ENCODE measurements around the gene FOXP1.

FOXP1 gene

DNA sequence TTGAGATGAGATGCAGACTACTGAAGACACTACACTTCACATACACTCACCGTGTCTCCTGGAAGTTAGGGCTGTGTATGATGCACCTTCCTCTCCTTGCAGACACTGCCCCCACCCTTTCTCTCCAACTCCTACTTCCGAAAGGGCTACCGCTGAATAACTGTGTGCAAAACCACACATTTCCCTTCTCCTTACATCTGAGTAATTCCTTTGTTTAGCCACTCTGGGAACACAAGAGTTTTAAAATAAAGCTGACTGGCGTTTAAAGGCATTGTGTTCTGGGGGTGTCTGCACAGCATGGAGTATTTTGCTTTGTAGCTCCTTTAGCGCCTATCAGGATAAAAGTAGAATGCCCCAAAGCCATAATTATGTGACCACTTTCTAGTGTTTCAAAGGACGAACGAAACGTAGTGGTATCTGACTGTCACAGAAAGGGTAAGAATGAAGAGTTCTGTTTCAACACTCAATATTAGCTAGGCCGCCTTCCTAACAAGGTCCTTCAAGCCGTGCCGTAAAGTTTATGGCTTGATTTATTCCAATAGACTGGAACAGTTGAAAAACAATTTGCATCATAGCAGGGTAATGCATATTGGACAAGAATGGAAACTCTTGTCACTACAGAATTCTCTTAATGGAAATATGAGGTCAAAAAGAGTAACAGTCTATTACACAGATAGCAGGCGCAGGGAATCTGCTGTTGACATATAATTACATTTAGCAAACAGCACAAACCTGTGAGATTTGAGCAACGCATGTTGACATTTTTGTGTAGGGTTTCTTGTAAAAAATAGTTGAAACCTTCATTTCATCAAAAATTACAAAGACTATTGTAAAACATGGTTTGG lies 619.9 kb downstream of the FOXP1 start:
- DNase-seq (ENCODE audit: low spot score): no peak

DNA sequence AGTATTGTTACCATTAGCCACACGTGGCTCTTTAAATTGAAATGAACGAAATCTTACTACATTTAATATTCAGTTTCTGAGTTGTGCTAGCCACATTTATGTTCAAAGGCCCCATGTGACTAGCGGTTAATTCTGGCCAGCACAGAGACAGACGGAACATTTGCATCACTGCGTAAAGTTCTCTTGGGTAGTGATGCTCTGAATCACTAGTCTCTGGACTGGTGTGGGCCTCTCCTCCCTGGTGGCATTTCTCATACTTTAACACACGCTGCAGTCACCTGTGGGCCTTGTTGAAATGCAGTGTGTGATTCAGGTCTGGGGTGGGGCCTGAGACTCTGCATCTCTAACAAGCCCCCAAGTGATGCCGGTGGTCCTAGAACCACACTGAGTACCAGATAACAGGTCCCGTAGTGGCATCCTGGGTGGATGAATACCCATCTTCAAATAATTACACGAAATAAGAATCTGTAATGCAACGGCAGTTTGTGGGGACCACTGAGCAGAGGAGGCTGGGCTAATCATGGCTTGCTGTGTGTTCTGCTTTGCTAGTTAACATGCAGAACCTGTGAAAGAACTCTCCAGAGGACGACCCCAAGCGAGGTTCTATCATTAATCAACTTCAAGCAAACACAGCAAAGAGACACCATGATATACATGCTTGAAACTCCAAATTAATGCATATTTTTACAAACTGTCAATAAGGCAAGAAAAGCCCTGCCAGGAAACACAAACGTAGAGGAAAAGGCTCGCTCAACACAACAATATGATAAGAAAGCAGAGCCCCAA lies 623.8 kb downstream of the FOXP1 start:
- DNase-seq (ENCODE audit: low spot score): no peak

DNA sequence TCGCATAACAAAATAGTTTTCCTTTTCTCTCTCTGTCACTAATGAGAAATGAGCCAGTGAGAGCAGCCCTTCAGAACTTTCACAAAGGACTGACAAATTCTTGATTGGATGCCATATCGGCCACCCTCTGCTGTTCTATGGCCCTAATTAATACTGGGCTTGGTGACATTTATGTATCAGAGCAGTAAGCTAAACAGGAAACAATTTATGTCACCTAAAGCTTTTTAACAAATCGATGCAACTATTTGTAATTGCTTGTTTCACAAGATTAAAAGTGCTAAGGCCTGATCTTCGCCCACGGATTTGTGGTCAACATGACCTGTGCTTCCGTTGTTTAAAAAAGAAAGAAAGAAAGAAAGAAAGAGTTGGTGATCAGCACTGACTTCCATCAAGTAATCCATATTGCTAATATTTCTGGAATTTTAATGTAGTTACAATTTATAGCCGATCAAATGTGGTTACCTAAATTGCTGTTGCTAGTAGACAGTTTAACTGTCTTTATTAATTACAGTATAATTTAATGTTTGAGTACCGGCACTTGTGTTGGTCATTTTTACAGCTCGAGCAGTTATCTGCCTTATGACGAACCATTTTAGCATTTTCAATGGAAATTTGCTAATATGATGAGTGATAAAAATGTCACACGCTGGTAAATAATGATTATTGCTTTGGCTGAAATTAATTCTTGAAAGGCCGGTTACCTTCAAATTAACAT lies 631.3 kb downstream of the FOXP1 start:
- no peak for DNase-seq (ENCODE audit: low spot score)

DNA sequence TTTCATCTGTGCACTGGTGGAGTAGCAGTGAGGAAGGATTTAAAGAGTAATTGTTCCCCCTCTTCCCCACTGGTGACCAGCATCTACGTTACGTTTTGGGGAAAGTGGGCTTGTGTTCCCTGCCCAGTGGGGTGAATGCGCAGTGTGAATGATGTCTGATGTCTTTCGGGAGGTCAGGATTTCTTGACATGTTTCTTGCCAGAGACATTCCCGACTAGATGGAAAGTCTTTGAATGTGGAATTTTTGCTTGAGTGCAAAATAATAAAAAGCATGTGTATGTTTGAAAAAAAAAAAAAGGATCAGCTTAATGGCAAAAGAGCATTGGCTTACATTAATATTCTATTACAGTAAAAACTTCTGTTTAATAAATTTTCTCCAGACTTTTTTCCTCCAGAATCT lies 632.2 kb downstream of the FOXP1 start:
- no peak for DNase-seq (ENCODE audit: low spot score)

DNA sequence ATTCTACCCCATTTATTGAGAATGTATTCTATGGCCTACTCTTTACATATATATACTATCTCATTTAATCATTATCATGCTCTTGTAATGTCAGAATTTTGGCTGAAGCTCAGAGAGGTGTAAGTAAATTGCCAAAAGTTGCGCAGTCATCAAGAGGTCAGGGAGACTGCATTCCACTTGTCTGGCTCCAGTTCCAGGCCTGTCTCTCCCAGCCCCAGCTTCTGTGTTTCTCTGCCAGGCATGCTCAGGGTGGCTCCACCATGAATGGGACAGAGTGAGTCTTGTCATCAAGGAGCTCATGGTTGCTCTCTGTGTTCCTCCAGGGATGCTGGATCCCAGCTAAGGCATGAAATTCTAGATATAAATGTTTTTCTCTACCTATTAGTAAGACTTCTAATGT lies 635.9 kb downstream of the FOXP1 start:
- no peak for DNase-seq (ENCODE audit: low spot score)

DNA sequence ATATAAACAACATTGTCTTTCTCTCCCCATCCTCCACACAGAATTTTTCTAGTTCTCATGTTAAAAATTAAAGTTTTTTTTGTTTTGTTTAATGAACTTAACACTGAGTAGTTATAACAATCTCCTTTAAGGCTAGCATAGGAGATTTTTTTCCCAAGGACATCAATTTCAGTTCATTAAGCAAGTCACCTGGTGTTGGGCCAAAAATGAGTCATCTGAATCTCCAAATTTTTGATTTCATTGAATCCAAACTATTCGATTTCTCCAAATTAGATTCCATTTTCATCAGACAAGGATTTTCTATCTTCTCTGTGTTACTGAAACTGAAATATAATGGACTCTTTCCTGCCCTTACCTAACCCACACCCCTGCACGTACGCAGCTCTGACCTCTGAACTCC lies 639.6 kb downstream of the FOXP1 start:
- DNase-seq (ENCODE audit: low spot score): no peak

DNA sequence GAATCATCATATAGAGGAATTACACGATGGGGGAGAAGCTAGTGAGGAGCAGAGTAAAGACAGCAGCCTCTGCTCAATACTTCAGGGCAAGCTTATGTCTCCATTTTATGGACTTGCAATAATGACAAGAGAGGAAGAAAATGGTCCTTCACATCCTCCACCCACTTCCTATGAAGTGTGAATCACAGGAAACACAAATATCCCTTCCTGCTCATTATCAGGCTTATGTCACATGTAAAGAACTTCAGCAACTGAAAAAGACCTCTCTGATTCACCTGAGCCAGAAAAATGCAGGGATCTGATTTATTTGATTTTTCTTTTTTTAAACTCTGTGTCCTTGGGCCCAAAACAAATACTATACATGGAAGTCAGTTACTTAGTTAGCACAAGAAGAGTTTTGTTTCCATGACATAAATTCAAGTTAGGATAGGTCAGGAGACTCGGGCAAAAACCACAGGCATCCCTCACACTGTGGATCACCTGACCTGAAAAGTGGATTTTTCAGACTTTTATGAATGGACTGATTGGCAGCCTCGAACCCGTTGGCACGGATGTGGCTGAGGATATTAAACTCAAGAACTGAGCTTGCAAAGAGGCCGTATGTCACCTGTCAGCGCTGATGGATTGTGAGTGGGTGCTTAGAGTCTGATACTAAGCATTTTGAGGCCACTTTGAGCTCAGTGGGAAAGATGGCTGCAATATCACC lies 650.3 kb downstream of the FOXP1 start:
- no peak for DNase-seq (ENCODE audit: low spot score)

DNA sequence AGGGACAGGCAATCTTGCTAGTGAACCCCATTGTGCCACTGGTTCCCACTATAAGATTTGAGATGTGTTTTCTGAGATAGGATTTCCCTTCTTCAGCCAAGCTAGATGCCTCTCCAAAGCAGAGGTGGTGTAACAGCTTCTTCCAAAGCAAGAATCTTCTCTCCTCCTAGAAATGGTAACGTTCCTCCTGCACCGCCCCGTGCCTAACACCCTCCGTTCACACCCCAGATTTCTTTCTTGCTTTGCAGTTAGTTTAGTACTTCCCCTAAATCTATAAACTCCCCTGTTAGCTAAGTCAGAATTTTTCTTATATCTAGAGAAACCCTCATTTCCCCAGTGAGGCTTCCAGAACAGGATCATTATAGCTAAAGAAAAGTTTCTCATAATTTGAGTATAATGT lies 653.5 kb downstream of the FOXP1 start:
- DNase-seq (ENCODE audit: low spot score): no peak

DNA sequence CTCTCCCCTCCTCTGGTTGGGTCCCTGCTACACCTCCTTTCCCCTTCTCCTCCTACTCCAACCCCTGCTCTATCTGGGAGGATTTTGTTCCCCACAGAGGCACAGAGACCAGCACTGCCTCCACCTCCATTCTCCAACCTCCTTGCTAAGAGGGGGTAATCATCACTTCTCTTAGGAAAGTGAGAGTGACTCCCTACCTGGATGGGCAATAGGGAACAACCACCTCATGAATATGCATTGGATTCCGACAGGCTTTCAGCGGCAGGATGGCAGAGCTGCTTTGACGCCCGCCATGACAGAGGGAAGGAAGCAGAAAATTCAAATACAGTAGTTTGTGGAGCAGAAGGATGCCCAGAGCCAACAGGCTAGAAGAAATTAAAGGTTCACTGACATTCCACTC lies 656.3 kb downstream of the FOXP1 start:
- no peak for DNase-seq (ENCODE audit: low spot score)

DNA sequence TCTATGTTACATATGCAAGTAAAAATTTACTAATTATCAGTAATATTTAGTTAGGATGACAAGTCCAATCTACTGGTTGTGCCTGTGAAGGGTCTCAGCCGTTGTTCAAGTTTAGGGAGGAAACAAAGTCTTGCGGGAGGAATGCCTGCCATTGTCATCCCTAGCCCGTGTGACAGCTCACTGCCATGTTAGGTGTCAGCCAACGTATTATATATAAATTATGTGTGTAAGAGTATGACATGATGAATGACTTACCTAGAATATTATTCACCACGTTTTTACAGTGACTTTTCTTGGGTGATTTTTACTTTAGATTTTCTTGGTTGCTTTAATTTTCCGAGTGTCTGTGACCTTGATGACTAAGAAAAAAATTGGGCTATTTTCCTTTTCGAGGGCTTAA lies 656.7 kb downstream of the FOXP1 start:
- DNase-seq (ENCODE audit: low spot score): no peak

DNA sequence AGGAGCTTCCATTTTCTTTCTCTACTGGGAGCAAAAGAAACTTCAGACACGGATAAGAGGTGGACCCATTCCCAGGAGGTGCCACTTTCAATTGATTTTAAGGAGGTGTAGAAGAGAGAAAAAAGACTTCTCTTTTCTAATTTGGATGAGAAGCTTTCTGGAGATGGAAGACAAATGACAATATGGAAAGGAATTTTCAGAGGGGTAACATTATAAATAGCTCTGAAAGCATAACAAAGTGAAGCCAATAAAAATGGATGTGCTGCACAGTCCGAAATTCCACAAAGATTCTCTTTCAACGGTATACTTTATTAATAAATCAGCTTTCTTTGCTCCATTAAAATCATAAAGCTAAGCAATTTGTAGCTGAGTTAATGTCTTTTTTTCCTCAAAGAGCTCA lies 663.9 kb downstream of the FOXP1 start:
- no peak for DNase-seq (ENCODE audit: low spot score)

DNA sequence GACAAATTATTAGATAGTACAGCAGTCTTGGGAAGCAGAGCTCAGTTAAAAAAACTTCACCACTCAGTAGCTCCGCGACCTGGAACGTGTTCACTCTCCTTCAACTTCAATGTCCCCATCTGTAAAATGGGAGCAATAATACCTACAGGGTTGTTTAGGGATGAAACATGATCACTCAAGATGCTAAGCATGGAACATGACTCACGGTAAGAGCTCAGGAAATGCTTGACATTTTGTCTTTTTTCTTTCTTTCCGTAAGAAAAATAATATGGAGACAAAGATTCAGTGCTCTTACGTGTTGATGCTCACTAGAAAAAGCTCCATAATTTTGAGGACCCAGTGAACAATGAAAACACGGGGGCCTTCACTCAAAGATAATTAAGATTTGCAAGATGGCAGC lies 664.4 kb downstream of the FOXP1 start:
- DNase-seq (ENCODE audit: low spot score): no peak

DNA sequence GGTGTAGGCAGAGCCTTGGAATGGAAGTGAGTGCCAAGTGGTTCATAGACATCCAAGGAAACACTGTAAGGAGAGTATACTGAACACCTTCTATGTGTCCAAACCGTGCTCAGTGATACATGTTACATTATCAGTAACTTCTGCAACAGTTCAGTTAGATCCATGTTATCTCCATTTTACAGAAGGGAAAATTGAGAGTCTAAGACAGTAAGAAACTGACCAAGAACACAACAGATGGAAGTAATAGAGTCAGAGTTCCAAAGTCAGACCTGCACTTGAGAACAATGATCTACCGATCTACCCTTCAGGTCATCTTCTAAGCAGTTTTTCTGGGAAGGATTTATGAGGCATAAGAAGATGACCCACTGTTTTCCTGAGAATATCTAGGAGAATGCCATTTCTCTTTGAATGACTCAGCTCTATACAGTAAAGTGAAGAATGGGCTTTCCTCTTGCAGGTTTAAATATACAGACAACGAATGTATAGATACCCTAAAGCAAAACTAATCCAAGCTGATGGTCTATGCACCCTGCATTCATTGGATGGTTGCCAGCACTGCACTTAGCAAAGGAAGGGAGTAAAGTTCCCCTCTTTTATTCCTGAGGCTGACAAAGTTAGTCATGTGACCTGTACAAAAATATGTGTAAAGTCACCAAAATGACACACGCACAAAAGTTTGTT lies 667.0 kb downstream of the FOXP1 start:
- DNase-seq (ENCODE audit: low spot score): no peak

DNA sequence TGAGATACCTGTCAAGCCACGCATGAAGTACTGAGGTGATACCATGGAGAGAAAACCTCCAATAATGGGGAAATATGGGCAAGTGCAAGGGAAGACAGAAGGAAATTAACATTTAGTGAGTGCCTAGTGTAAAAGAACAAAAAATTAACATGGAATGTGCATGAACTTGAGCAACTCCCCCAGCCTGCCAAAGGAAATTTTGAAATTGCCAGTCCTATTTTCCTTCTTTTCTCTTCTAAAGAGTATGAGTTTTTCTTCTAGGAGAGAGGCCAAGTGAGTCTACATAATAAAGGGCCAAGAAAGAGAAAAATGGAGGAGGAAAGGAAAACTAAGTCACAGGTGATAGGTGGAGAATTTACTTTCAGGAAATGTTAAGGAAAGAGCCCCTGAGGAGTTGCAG lies 668.7 kb downstream of the FOXP1 start:
- DNase-seq (ENCODE audit: low spot score): no peak

DNA sequence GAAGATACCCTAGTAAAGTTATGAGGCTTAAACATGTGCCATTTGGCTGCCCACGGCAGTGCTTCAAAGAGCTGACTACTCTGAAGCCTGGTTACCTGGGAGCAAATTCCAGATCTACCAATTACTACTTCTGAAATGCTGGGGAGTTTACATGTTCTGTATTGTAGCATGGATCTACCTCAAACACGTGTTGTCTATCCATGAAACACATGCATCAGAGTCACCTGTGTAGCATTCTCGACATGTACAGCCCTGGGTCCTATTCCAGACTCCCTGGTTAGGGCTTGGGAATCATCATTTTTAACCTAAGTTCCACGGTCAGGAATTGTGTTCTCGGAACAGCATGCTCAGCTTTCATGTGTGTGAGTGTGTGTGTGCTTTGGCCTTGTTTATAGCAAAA lies 671.8 kb downstream of the FOXP1 start:
- no peak for DNase-seq (ENCODE audit: low spot score)

DNA sequence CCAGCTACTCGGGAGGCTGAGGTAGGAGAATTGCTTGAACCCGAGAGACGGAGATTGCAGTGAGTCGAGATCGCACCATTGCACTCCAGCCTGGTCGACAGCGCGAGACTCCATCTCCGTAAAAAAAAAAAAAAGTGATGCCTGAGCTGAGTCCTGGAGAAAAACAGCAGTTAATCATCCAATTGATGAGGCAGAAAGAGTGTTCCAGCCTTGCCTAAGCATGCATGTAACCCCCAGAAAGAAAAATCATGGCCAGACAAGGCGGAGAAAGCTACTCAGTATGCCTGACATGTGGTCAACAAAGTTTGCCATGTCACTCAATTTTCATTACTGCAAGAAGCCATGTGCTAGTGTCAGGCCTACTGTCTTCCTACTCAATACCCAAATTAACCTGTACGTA lies 678.0 kb downstream of the FOXP1 start:
- DNase-seq (ENCODE audit: low spot score): no peak
